Right forelimb (tissue), 1 donor: Measurements from ENCODE around the gene PSMB8.
"Not testable (repeated sequence)": the region's sequence is repeated elsewhere in the genome, so short reads cannot be mapped to it uniquely, and the experiment has no call there.

ENCODE experiments used
- DNase-seq: peaks from one replicate; pipeline ENCODE4 v3.0.0-alpha.2; 2018

PSMB8 gene

DNA sequence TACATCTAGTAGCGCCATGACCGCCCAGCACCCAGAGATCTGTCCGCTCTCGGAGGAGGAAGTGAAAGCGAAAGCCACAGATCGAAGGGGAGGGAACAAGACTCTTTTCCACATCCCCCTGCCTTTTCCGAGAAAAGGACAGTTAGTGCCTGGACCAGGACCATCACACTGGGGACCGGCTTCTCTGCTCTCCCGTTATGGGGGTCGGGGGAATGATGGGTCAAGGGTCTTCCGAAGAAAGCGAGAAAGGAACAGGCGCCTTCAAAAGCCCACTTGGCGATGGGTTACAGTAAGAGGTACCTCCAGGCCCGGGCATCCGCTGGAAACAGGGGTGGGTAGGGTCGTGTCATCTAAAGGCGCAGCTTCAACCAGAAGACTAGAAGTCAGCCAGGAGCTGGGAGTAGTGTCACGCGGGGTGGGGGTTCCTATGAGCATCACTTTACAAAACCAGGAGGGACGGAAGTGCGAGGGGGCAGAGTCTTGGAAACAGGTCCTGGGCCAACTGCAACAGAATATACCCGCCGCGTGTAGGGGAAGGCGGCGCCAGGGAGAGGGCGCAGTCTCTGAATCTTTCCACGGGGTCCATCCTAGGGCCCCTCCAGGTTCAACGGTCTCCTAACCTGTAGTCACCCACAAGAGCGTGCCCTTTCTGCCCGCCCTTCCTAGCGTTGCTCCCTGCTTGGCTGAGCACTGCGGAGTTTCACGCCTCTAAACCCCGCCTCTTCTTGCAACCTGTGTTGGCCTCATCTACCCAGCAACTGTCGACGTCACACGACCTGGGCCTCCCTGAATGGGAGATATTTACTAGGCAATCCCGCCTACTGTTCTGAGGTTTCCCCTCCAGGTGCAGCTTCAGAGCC is at the start of gene PSMB8:
TSS of gene PSMB8 (minus strand) at position 69 of the 860 bp plus-strand sequence. CDS start at position 18, 51 bp downstream.
- DNase-seq = peak; percentile 94

DNA sequence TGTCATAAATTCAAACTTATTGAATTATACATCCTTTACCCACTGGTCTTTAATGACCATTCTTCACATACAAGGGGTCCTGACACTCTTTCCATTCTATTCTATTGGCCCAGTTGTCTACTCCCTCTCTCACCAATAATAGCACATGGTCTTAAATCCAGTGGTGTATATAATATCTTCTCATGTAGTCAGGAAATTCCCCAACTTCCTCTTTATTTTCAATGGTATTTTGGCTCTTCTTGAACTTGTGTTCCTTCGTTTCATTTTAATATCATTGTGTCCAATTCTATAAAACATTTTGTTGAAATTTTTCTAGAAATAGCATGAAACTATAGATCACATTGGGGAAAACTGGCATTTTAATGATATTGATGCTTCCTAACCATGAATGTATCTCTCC is 47.0 kb upstream of the PSMB8 start:
- no peak for DNase-seq

DNA sequence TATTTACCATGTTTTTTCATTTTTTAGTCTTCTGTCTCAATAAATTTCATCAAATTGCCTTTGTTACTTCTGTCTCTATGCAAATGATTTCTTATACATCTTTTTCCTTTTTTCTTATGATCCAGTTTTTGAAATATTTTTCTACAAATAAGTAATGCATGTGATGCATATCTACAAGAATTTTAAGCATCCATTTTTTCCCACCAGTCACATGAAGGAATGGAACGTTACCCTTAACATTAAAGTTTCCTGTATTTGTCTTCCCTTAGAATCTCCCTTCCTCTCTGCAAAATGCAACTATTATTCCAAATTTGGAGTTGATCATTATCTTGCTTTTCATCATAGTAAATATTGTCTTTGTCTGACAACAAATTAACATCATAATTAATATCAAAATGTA is 45.7 kb upstream of the PSMB8 start:
- DNase-seq = no peak

DNA sequence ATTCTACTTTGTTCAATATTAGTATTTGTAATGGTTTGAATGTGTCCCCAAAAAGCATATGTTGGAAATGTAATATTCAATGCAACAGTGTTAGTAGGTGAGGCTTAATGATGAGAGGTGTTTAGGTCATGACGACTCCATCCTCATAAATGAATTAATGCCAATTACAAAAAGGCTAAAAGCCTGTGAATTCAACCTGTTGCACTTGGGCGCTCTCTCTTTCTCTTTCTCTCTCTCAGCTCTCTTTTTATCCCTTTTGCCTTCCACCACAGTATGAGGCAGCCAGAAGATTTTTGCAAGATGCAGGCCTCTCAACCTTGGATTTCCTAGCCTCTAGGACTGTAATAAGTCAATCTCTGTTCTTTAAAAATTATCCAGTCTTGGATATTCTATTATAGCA is 44.7 kb upstream of the PSMB8 start:
- no peak for DNase-seq

DNA sequence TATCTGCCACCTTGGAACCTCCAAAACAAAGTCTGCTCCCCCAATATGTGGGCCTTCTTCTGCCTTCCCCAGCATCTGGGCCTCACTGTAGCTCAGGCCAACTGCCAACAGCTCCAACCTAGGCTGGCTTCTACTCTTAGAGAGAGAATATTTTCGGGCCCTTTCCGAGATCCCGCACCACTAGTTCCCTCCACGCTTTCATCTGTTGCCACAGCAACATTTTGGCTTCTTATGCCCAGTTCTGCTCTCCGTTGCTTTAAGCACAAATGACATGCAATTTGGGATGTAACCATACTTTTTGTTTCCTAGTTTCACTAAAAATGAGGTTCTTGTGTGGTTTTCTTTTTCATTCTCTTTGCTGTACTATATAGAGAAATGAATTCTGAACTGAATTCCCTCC is 43.8 kb upstream of the PSMB8 start:
- DNase-seq = no peak

DNA sequence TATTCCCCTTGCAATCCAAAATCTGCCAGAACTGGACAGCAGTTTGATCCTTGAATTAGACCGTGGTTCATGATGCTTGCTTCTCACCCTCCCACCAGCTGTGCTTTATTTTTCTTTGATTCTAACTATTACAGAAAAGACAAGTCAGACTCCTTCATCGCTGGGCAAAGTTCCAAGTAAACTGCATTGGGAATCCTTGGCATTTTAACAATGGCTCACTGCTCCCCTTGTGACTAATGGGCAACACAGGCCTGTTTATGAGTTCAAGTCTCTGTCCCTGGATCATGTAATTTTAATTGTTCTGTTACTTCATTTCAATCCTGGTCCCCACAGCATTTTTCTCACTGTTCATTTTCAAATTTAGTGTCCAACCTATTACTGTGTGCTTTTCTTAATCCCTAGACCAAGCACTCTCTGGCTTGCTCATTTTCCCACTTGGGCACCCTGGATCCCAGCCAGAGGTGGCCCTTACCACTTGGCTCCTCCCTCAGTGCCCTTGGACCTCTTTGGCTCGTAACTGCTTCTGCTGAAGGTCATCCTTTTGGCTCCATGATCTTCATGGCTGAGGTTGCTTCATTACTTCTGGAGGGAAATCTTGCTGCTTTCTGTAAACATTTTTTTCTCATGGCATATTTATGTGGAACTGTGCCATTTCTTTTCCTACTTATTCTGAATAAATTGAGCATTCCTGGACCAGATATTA is 43.0 kb upstream of the PSMB8 start:
- DNase-seq = no peak

DNA sequence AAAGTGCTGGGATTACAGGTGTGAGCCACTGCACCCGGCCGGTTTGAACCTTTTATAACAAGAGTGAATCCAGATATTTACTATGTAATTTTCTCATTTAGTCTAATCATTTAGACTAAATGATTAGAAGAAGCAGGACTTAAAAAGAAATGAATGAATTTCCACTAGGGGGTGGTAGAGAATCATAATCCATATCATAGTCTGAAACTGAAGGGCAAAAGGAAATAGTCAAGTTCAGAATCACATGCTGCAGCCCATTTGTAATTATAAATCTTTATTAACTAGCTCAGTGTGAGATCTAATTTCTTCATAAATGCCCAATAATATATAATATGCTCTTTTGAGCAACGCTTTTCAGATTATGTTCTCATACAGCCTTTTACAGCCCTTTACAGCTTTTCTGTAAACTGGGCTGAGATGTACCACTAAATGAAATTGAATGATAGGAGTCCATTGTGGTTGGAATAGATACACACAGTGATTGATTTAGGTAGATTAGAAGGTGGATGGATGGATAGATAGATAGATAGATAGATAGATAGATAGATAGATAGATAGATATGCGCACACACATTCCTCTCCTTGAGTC is 41.9 kb upstream of the PSMB8 start:
- no peak for DNase-seq

DNA sequence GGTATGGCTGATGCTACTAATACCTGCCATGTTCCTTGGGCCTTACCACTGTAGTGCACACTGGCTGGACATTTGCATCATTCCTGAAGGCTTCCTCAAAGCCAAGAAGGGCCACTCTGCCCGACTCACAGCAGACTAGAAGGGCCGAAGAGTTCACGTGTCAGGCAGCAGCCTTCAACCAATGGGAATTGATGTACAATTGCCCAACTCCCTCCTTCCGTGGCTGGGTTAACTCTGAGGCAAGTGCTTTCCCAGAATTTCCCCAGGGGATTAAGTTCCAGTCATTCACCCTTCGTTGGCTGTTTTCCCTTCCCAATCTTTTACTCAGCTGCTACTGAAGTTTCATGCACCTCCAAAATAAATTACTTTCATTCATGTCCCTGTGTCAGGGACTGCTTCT is 39.9 kb upstream of the PSMB8 start:
- DNase-seq = no peak

DNA sequence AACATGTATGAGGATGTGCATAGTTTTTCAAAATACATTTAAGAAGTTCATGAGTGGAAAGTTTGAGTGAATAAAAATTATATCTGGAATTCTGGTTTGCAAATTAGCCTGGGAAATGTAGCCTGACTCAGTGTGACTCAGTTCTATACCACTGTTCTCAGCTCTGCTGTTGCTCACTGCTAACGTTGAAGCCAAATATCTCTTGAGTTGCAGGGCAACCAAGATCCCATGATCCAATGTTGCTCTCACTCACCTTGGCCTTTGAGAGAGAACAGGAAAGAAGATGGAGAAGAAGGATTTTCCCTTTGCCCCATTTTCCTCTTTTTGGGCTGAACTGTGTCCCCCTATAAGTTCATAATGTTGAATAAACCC is 39.0 kb upstream of the PSMB8 start:
- DNase-seq = no peak

DNA sequence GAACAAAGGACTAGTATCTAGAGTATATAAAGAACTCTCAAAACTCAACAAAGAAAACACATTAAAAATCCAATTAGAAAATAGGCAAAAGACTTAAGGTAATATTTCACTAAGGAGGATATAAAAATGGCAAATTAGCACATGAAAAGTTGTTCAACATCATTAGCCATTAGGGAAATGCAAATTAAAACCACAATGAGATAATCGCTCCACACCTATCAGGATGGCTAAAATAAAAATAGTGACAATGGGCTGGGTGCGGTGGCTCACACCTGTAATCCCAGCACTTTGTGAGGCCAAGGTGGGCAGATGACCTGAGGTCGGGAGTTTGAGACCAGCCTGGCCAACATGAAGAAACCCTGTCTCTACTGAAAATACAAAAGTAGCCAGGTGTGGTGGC is 37.1 kb upstream of the PSMB8 start:
- not testable (repeated sequence) for DNase-seq

DNA sequence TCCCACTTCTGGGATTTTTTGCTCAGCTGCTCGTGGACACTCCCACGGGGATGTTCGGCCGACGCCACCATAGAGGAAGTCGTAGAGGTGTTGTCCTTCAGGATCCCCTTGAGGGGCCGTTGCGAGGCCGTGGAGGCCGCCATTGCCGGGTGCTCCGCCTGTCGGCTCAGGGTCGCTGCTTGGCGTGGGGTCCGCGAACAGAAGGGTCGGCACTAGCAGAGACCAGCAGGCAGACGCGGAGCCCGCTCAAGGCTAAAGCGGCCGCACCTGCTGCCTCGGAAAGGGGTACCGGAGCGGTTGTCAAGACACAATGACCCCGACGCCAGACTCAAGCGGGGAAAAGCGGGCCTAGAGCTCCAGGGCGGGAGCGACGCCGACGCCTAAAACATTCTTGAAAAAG is 35.8 kb upstream of the PSMB8 start:
- no peak for DNase-seq

DNA sequence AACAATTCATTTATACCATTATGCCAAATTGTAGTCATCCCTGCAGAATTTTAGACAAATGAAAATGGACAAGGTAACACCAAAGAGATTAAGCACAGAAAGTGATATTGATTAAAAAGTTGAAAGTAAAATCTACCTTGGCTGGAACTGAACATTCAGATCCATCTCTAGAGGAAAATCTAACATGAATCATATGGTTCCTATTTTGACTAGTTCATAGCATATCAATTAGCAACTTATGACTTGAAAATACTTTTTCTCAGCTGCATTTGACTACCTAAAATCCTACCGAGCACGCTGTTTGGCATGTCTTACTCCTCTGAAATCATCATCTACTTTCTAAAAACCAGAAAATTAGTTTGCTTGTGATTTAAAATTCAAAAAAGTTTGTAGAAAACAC is 32.8 kb upstream of the PSMB8 start:
- no peak for DNase-seq

DNA sequence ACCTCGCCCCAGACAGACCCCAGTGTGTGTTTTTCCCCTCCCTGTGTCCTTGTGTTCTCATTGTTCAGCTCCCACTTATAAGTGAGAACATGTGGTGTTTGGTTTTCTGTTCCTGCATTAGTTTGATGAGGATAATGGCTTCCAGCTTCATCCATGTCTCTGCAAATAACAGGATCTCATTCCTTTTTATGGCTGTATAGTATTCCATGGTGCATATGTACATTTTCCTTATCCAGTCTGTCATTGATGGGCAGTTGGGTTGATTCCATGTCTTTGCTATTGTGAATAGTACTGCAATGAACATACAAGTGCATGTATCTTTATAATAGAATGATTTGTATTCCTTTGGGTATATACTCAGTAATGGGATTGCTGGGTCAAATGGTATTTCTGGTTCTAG is 30.1 kb upstream of the PSMB8 start:
- DNase-seq = not testable (repeated sequence)

DNA sequence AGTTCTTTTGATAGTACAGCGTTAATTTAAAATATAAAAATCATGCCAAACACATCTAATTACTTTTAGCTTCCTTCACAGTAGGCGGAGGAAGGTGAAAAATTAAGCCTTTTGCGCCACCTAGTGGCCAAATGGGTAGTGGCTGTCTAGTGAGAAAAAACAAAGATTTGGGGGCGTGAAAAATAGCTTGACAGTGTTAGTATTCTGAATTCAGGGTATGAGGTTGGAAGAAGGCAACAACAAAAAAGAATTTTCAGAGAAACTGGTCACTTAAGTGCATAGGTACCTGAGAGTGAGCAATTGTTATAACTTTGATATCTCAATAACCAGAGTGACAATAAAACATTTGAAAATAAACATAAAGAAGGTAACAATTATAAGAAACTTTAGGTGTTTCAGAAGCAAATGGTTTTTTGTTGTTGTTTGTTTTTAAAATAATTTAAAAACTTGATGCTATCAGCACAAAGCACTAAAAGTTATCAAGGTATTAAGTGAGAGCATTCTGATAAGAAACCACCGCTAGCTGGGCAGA is 24.5 kb upstream of the PSMB8 start:
- peak; percentile 85 for DNase-seq

DNA sequence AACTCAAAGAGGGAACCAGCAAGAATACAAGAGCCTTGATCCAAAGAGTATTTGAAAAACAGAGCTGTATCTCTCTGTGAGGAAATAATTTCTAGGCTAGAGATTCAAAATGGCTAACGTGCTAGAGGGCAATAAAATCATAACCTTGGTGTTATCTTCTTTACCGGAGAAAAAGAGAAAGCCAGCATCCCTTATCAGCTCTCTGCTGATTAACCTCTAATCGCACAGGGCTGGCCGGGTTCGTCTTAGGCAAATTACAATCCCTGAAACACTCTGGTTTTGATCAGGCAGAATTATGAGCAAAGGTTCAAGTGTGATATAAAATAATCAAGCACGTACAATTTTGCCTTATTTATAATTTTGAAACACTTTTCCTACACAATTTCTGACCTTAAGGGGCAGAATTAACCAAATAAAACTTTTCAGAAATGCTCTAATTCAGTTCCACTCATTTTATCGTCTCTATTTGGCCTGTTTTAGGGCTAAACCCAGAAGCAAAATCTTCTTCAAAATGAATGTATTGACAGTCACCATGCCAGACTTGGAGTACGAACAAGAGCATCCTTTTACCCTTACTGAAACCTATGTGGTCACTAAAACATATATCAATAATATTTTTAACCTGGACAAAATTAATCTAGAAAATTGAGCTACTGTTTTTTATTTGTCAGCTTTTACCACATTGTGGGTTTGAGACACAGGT is 23.9 kb upstream of the PSMB8 start:
- DNase-seq = no peak

DNA sequence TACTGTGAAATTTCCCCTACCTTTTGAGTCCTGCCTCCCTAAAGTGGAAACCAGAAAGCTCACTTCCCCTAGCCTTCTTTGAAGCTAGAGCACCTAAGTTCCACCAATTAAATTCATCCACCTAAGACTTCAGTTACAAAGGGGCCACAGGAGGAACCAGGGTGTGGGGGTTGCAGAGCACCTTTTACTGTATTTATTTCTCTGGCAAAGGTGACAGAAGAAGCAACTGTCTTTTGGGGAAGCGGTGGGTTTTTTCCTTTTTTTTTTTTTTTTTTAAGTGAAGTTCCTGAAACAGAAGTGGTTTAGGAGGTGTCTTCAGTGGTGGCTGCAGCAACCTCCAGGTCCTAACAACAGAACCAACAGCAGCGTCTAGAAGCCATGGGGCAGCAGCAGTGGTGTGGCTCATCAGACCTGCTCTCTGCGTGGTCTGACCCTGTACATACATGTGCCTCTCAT is 23.2 kb upstream of the PSMB8 start:
- DNase-seq = no peak

DNA sequence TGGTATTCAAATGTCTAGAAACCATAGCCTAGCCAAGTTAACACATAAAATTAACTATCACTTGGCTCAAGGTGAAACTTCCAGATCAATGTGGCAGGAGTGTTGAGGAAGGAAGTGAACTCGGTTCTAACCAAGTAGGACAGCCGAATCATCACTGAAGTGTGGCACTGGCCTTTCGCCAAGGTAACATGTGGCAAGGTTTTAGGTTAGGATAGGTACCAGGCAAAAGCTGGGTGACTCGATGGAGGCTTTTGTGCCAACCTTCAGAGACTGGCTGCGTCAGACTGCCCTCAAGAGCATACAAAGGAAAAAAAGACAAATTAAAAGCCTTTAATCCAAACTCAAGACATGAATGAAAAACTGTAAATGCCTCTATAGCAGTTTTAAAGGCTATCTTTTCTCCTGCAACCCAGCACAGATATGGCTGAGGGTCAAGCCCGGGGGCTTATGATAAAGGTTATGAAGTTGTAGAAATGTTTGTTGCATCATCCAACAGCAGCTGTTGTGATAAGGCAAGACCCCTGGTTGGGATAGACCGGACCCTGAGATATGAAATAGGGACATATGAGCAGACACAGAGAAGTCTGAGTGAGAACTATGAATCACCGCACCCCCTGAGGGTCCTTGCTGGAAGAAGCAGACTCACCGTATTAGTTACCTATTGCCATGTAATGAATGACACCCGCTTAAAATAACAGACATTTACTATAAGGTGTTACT is 22.0 kb upstream of the PSMB8 start:
- no peak for DNase-seq

DNA sequence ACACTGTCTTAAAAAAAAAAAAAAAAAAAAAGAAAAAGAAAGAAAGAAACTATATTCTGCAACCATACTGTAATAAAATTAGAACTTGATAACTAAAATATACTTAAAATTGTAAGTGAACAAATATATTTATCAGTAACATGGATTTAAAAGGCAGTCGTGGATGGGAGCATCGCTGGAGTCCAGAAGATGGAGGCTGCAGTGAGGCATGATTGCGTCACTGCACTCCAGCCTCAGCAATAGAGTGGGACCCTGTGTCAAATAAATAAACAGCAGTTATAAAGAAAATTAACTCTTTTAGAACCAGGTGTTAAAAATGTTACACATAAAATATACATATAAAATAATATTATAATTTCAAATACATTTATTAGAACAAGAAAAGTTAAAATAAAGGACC is 18.9 kb upstream of the PSMB8 start:
- DNase-seq = no peak

DNA sequence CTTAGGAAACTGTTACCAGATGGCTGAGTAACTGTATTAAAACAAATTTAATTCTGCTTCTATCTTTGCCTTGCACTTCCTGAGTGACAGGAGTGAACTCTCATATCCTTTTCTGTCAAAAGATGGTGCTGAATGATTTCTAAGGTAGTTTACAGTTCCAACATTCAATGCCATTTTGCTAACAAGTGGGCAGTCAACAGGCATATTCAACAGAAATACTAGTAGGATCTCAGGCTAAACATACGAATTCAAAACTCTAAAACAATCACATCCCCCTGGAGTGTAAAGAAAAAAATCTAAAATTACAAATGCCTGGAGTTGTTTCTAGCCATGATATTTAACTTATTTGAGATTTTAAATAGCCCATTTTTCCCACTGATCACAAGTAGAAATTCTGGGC is 16.8 kb upstream of the PSMB8 start:
- no peak for DNase-seq

DNA sequence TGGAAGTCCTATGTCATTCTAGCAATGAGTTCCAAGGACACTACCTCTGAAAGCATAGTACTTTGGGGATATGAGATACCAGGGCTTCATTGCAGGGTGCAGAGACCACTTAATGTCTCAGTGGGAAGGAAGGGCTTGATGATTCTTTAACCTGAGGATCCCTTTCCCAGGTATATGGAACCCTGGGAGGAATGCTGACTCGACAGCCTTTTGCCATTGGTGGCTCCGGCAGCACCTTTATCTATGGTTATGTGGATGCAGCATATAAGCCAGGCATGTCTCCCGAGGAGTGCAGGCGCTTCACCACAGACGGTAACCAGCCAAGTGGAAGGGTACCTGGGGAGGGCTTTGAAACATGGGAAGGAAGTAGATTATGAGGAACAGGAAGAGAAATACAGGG is 14.3 kb upstream of the PSMB8 start:
- DNase-seq = no peak

DNA sequence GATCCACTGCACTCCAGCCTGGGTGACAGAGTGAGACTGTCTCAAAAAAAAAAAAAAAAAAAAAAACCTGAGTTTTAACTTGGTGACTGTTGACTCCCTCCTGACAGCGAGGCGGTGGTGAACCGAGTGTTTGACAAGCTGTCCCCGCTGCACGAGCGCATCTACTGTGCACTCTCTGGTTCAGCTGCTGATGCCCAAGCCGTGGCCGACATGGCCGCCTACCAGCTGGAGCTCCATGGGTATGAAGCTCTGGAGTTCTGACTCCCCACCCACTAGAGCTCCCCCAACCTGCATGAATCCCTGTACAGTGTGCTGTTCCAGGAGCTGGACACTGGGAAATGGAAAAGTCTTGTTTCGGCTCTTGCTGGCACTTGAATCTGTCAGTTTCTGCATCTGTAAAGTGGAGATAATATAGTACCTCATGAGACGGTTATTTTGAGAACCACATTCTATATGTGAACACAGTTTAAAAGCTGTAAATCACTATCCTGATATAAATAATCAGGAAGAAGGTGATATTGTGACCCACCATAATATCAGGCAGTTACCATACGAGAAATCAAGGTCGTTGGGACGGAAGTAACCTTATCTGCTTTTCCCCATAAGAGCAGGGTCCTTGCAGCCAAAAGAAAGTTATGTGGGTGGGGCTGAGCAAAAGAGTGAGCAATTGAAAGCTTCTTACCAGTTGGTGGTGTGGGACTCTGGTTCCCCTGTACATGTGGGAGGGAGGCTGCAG is 13.5 kb upstream of the PSMB8 start:
- DNase-seq = no peak
